COR-L47 (cell line): ENCODE measurements around the gene CASP2.

Experiments
- DNase-seq: peaks from one replicate; lab custom pipeline; 2025; lab: John Stamatoyannopoulos, UW

The CASP2 gene

DNA sequence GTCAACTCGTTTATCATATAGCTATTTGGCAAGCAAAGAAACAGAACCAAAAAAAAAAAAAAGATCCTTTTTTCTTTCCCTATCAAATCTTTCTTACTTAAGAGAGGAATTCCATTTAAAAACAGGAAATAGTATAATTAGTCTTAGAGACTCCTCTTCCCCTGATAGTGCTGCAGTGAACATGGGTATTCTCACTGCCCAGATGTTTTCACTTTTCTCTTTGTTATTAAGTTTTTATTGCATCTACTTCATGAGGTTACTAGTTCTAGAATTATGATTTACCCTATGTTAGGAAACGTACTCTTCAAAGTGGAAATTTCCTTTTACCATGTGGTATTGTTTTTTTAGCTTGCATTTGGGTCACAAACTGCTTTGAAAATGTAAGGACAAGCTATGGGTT is 8.5 kb downstream of the CASP2 start:
- no peak for DNase-seq

DNA sequence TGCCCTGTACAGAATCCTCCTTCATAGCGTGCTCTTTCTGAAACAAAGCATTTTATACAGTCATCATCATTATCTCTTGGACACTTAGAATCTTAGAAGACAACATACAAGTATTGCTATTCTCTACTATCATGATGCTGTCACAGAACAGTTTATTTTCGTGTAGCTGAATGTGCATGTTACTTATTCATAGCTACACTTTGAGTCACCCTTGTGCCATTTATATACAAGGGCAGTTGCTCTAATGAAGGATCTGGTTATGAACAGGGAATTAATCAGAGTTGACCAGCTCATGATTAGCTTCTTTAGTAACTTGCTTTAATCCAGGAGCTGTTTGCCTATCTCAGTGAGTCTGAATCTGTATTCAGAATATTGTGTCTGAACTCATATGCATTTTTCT is 11.2 kb downstream of the CASP2 start:
- no peak for DNase-seq

DNA sequence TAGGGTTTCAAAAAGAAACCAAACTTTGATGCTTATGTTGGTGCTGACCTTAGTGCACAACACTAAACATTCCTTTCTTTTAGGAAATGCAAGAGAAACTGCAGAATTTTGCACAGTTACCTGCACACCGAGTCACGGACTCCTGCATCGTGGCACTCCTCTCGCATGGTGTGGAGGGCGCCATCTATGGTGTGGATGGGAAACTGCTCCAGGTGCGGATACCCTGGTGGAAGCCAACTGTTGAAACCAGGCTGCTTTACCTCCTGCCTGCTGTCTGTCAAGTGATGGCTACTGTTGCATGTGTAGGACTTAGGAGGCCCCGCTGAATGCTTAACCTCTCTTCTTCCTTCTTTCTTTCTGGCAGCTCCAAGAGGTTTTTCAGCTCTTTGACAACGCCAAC is 11.7 kb downstream of the CASP2 start:
- DNase-seq = no peak

DNA sequence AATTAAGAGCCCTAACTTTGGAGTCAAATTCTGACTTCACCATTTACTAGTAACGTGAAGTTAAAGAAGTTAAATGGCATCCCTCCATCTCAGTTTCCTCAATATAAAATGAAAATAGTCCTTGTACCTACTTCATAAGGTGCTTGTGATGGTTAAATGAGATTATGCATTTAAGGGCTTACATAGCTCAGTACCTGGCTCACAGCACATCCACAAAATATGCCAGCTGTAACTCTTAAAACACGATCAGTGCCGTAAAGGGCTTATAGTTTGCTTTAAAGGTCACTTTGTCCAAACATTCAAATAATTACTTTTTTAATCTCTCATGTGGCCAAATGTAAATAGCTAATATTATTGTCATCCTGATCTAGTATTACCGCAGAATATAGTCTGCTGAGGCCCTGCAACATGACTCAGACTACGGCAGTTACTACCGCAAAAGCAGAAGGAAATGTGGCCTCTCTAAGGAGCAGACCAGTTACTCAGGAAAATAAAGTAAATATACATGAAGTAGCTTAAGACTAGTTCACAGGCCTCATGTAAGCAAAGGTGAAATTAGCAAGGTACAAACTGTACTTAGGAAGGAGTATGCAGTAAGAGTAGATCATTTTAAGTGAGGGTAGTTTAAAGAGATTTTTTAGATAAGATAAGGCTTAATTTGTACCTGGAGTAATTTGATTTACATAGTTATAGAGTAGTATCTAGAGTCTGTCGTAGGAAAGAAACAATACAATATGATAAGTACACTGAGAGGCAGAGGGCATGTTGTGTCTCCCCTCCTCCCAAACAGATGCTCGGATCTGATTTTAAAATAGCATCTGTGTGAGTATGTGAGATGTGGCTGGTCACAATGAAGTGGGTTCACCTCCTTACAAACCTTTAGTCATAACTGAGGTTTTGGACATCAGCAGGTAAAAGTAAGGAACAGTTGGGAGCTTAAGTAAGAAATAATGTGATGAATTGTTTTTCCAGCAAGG is 13.1 kb downstream of the CASP2 start:
- DNase-seq = no peak

DNA sequence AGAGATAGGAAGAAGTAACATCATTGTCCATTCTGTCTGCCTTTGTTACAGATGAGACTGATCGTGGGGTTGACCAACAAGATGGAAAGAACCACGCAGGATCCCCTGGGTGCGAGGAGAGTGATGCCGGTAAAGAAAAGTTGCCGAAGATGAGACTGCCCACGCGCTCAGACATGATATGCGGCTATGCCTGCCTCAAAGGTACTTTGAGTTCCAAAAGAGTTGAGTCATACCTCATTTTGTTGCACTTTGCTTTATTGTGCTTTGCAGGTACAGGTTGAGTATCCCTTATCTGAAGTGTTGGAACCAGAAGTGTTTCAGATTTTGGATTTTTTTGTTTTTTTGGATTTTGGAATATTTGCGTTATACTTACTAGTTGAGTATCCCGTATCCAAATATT is 15.6 kb downstream of the CASP2 start:
- DNase-seq = no peak

DNA sequence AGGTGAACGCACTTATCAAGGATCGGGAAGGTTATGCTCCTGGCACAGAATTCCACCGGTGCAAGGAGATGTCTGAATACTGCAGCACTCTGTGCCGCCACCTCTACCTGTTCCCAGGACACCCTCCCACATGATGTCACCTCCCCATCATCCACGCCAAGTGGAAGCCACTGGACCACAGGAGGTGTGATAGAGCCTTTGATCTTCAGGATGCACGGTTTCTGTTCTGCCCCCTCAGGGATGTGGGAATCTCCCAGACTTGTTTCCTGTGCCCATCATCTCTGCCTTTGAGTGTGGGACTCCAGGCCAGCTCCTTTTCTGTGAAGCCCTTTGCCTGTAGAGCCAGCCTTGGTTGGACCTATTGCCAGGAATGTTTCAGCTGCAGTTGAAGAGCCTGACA is 16.8 kb downstream of the CASP2 start:
- no peak for DNase-seq

DNA sequence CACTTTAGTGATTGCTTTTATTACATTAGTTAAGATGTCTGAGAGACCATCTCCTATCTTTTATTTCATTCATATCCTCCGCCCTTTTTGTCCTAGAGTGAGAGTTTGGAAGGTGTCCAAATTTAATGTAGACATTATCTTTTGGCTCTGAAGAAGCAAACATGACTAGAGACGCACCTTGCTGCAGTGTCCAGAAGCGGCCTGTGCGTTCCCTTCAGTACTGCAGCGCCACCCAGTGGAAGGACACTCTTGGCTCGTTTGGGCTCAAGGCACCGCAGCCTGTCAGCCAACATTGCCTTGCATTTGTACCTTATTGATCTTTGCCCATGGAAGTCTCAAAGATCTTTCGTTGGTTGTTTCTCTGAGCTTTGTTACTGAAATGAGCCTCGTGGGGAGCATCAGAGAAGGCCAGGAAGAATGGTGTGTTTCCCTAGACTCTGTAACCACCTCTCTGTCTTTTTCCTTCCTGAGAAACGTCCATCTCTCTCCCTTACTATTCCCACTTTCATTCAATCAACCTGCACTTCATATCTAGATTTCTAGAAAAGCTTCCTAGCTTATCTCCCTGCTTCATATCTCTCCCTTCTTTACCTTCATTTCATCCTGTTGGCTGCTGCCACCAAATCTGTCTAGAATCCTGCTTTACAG is 17.4 kb downstream of the CASP2 start:
- DNase-seq = peak; percentile 17

DNA sequence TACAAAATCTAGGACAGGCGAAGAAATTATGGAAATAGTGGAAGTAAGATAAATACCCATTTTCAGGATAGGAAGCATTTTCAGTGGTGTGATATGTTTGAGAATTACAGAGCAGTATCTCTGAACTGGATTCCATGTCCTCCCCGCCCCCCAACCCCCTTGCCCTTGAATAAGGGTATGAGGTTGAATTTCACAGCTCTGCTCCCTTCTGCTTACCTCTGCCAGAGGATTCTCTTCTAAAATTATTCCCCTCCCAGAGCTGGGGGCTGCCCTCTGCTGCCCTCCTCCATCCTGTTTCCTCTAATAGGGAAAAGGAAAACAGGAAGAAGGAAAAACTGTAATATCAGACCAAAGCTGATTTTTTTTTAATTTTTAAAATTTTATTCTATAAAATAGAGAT is 20.5 kb downstream of the CASP2 start:
- DNase-seq = no peak

DNA sequence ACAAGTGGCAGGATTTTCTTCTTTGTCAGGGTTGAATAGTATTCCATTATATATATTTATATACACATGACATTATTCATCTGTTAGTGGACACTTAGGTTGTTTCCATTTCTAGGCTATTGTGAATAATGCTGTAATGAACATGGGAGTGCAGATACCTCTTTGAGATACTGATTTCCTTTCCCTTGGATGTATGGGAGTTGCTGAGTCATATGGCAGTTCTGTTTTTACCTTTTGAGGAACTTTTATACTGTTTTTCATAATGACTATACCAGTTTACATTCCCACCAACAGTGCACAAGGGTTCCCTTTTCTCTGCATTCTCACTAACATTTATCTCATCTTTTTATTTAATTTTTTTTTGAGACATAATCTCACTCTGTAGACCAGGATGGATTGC is 26.0 kb downstream of the CASP2 start:
- DNase-seq = no peak

DNA sequence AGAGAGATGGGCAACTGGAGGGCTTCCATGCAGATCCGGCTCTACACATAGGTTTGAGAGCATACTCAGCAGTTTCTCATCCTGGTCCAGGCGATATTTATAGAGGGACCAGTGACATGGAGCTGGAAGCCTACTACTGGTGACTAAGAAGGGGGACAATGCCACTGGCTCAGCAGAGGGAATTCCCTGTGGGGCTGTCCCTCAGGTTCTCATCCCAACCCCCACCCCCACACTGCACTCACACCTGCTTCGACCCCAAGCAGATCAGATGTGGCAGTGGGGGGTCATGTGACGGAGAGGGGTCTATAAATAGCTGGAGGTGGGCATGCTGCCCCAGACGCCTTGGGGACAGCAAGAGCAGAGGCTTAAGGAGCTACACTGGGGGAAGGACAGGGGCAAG is 27.6 kb downstream of the CASP2 start, which contains the start of gene CLCN1:
CLCN1 (plus strand) TSS at position 336 of the 400 bp plus-strand sequence. CDS start 102 bp downstream, outside the sequence.
- no peak for DNase-seq

DNA sequence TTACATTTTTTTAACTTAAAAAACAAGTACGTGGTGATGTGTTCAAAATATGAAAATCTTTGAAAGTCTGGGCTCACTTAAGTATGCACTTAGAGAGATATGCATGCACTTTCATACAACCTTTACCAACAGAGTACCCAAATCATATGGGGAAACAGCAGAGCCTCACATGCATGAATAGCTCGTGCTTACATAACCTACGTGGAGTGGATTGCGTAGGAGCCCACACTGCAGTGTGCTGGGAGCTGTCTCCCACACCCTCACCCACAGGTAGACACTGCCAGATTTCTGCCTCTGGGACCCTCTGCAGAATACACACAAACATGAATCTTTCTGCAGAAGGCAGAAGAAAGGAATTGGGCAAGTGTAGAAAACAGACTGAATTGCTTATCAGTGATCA is 28.3 kb downstream of the CASP2 start:
- no peak for DNase-seq

DNA sequence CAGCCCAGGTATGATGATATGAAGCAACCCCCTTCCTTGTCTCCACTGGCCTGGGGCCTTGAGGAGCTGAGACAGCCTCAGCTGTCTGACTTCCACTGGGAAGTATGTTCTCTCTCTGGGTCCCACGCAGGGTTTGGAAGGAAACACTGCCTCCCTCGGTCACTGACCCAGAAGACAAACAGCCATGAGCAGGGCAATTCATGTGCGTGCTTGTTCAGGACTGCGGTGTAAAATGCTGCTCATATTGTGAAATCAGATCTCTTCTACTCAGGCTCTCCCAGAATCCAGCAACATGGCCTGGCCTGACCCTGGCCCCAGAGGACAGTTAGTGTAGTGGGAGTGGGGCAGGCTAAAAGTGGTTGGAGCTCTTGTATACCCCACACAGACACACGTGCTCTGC is 30.5 kb downstream of the CASP2 start:
- no peak for DNase-seq

DNA sequence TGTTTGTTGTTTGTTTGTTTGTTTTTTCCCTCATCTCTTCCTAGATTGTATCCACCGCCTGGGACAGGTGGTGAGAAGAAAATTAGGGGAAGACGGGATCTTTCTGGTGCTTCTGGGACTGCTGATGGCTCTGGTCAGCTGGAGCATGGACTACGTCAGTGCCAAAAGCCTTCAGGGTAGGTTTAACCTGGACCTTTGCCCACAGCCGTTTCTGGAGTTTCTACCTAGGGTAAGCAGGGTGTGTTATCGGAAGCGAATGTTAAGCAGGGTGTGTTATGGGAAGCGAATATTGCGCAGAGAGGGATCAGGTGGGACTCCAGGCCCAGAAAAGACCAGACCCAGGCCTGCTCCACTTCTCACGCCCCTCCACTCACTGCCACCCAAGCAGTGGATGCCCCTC is 32.5 kb downstream of the CASP2 start:
- DNase-seq = no peak

DNA sequence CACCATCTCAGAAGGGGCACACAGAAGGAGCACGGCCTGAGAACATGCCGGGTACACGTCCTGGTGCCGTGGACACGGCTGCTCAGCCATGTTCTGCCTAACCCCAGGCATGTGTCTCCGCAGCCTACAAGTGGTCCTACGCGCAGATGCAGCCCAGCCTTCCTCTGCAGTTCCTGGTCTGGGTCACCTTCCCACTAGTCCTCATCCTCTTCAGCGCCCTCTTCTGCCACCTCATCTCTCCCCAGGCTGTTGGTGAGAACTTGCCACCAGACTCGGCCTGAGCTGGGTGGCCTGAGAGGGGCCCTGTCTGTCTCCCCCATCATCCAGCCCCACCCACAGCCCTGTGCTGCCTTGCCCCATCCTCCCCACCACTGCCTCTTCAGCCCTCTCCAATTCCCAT is 33.1 kb downstream of the CASP2 start:
- DNase-seq = no peak

DNA sequence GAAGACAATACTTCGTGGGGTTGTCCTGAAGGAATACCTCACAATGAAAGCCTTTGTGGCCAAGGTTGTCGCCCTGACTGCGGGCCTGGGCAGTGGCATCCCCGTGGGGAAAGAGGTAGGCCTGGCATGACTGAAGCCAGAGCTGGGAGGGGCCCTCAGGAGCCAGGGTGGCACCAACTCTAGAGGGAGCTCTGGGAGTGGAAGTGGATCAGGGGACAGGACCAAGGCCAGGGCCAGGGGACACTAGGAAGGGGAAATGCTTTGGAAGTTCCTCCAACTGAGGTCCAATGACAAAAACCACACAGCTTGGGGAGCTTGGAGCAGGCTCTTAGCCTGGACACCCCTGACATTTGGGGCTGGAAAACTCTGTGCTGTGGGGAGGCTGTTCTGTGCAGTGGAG is 33.6 kb downstream of the CASP2 start:
- DNase-seq = no peak

DNA sequence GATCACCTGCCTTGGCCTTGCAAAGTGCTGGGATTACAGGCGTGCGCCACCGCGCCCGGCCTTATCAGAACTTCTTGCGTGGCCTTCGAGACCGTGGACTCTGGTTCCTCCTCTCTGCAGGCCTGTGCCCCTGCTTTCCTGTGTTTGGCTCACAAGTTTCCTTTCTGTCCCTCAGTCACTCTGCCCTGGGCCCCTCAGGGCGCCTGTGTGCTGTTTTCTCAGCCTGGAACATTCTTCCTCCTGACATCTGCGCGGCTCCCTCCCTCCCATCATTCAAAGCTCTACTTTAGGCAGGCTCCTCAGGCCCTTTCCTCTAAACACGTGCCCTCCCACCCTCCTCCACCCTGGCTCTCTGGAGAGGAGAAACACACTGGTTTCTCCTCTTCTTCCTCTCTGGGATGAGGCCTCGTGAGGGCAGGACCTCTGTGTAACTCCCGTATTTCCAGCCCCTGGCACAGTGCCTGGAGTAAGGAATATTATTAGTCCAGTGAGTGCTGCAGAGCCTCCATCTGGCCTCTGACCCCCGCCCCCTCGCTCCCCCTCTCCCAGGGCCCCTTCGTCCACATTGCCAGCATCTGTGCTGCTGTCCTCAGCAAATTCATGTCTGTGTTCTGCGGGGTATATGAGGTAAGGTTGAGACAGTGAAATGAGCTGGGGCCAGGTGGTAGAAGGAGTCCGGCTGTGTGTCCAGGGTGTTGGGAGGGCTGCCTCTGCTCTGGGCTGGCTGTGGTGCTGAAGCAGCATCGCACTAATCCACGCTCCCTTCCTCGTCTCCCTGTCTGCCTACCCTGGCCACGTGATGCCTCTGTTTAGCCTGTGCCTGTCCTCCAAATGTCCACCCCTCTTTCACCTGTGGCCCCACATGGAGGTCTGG is 34.8 kb downstream of the CASP2 start:
- DNase-seq = no peak

DNA sequence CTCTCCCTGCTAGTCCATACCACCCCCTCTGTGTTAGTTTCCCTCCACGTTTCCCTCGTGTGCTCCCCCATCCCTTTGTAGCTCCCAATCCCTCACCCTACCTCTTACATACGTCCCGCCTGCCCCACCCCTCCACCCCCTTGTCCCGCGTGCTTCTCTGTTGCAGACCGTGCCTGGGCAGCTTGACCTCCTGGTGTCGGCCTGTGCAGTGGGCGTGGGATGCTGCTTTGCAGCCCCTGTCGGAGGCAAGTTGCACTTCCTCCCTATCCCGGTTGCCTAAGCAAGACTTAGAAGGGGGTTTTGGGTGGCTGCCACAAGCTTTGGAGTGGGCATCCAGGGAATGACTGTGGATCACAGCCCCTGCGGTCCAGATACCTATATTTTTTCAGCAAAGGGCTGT is 35.5 kb downstream of the CASP2 start:
- DNase-seq = no peak

DNA sequence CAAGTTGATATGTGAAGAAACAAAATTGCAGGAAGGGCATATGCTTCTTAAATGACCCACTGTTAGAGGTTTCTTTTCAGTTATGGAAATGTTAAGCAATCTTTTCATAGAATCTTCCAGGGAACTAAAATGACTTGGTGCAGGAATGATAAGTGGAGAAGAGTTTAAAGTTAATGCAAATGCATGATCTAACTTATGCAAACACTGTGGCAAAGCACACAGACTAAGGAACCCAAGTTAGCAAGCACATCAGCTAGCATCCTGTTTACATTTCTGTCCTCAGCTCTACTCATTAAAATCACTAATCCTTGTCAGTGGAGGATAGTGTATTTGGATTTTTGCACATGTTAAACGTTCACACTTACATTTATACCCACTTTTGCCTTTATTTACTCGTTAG is 37.1 kb downstream of the CASP2 start:
- no peak for DNase-seq

DNA sequence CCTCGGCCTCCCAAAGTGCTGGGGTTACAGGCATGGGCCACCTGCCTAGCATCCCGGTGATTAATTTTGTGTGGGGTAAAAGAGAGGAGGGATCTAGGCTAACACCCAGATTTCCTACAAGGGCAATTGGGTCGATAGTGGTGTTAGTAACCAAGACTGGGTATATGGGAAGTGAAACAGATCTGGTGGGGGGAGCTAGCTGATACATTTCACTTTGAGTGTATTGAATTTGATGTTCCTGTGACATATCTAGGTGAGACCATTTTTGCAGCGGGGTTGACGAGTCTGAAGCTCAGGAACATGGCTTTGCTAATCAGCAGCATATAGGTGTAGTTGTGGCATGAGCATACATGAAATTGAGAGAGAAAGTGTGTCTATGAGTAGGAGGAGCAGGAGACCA is 39.8 kb downstream of the CASP2 start:
- no peak for DNase-seq

DNA sequence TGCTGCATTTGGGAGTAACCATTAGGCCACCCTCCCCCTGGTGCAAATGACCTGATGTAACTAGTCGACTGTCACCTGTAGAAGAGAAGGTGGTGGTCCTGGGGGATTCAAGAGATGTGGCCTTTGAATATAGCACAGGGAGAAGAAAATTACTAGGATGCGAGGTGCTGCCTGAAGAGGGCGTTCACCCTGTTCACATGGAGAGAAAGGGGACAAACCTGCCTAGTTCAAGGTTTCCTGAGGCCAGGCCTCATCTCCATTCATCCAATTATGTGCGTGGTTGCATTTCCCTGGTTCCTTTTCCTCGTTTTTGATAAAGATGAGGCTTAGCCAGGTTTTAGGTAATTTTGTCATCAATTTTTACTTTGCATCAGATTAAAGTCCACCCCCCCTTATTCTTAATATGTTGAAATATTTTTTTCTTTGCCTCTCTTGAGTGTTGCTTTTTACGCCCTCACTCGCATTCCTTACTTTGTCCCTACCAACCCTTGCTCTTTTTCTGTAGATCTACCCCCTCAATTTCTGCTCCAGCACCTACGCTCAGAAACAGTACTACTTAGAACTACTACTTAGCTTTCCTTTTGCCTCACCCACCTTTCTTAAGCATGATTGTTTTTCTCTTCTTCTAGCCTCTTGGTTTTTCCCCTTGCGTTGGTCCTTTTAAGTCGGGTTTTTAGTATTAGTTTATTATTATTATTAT is 41.5 kb downstream of the CASP2 start:
- no peak for DNase-seq

DNA sequence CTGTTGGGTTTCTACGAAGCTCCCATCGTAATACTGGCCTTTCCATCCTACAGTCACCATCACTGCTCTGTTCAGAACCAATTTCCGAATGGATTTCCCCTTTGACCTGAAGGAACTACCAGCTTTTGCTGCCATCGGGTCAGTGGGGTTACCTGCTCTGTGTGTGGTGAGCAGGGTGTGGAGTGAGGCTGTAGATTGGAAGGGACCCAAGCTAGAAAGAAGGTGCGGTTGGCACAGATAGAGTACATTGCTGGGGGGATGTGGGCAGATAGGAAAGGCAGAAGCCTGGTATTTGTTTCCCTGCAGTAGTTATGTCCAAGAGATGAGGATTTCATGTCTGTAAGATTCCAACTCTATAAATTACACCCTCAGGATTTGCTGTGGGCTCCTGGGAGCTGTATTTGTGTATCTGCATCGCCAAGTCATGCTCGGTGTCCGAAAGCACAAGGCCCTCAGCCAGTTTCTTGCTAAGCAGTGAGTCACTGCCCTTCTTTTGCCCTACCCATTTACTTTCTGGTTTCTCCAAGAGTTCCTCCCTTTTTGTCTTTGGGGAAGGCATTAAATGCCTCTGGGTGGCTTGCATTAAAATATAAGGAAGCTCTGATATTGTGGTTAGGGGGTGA is 43.1 kb downstream of the CASP2 start:
- DNase-seq = no peak
